ENCODE data around the gene HACE1. TPM values are rescaled to one million over a fixed set of nuclear protein-coding genes. Genes with fewer than 3 reads are reported as not detected.

HACE1 gene
- total and polyA plus RNA-seq, 3 donors from 2014 or later: 33.2 to 44.8 (median 37.4) TPM

DNA sequence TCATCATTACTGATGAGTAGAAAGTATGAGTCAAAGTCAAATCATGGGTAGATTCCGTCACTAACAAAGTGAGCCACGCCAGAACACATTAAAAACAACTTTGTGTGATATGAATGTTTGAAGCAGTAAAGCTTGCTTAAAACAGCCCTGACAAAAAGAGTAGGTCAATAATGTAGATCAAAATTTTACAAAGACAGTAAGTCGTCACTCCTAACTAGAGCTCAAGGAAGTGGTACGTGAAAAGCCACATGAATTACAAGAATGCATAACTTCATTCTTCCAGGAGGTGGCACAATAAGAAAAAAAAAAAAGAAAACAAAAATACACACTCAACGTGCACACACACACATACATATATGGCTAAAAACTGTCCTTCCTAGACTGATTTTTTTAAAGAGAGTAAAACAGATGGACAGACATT is 69.9 kb downstream of the HACE1 start:
- H3K4me3 ChIP-seq: no peak overlapping the region
- H3K27ac ChIP-seq: no peak overlapping the region
- no peaks in the 10 kb centered on the region for H3K4me1 ChIP-seq
- TF ChIP-seq POLR2A (IDR thresholded peaks at IDR 0.05): no peak
- TF ChIP-seq, protein P1, sequence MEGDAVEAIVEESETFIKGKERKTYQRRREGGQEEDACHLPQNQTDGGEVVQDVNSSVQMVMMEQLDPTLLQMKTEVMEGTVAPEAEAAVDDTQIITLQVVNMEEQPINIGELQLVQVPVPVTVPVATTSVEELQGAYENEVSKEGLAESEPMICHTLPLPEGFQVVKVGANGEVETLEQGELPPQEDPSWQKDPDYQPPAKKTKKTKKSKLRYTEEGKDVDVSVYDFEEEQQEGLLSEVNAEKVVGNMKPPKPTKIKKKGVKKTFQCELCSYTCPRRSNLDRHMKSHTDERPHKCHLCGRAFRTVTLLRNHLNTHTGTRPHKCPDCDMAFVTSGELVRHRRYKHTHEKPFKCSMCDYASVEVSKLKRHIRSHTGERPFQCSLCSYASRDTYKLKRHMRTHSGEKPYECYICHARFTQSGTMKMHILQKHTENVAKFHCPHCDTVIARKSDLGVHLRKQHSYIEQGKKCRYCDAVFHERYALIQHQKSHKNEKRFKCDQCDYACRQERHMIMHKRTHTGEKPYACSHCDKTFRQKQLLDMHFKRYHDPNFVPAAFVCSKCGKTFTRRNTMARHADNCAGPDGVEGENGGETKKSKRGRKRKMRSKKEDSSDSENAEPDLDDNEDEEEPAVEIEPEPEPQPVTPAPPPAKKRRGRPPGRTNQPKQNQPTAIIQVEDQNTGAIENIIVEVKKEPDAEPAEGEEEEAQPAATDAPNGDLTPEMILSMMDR (IDR thresholded peaks at IDR 0.05): no peak
- H3K36me3 ChIP-seq (ENCODE audit: low read depth, missing control alignments): no peaks in the 10 kb centered on the region
- WGBS, 2 donors: 62 to 71% methylated on average over 5 of the region's 5 CpGs
- no peaks in the 10 kb centered on the region for H3K9me3 ChIP-seq
- no peaks in the 10 kb centered on the region for H3K27me3 ChIP-seq
- DNase-seq: no peak
- intact Hi-C loops (cut with DNase I; ENCODE audit: low total_unique reads): no loop called here

- 77 to 91% methylated on average over 2 of the region's 2 CpGs for WGBS, 2 donors
- DNase-seq: no peak
- TF ChIP-seq, protein P1 (IDR thresholded peaks at IDR 0.05): no peak
- no peak for TF ChIP-seq POLR2A (IDR thresholded peaks at IDR 0.05)
- no peak overlapping the region for H3K27ac ChIP-seq
- no peaks in the 10 kb centered on the region for H3K36me3 ChIP-seq (ENCODE audit: low read depth, missing control alignments)
- intact Hi-C loops (cut with DNase I; ENCODE audit: low total_unique reads): no loop called here
- H3K27me3 ChIP-seq: no peaks in the 10 kb centered on the region
- no peaks in the 10 kb centered on the region for H3K4me1 ChIP-seq
- H3K4me3 ChIP-seq: no peak overlapping the region
- H3K9me3 ChIP-seq: no peaks in the 10 kb centered on the region
Measured at GRCh38 chr6:104788400-104788799, 71.3 kb downstream of the HACE1 start.

DNA sequence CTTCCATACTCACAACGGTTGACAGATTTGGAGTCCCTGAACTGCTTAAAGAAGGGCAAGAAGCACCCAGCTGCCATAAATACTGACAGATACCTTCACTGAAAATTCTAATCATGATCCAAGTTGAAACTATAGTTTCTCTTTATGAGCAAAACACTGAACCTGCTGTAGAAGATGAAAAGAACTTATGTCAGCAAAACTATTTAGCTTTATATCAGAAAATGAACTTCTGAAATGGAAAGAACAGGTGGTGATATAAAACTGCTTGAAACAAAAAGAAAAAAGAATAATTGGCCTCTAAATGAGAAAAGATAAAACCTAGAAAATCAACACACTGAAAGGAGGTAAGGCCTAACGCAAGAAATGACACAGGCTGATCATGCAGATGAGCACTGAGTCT is 72.4 kb downstream of the HACE1 start:
- no peak for TF ChIP-seq POLR2A (IDR thresholded peaks at IDR 0.05)
- TF ChIP-seq, protein P1 (IDR thresholded peaks at IDR 0.05): no peak
- DNase-seq: no peak
- no peaks in the 10 kb centered on the region for H3K9me3 ChIP-seq
- WGBS, 2 donors: 60 to 82% methylated on average over 2 of the region's 2 CpGs
- intact Hi-C loops (cut with DNase I; ENCODE audit: low total_unique reads): no loop called here
- H3K36me3 ChIP-seq (ENCODE audit: low read depth, missing control alignments): no peaks in the 10 kb centered on the region
- H3K27ac ChIP-seq: no peak overlapping the region
- H3K4me3 ChIP-seq: no peak overlapping the region
- no peaks in the 10 kb centered on the region for H3K4me1 ChIP-seq
- no peaks in the 10 kb centered on the region for H3K27me3 ChIP-seq

DNA sequence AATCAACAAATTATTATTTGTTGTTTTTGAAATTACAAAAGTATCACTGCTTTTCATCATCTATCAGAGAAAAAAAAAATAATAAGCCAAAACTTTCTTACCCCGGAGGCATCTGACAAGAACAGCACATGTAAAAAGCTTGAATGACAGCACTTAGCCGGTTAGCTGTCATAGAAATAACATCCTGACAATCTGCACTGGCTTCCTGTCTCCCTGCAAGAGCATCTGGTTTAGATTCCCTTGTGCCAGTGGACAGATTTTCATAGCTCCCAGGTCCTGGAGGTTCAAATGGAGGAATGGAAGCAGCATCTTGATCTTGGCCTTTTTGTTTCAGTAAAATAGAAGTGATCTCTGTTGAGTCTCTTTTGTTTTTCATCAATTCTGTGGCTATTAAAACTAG is 74.8 kb downstream of the HACE1 start:
- H3K27ac ChIP-seq: no peak overlapping the region
- H3K27me3 ChIP-seq: no peaks in the 10 kb centered on the region
- H3K4me3 ChIP-seq: no peak overlapping the region
- no peaks in the 10 kb centered on the region for H3K4me1 ChIP-seq
- no peak for DNase-seq
- 72 to 78% methylated on average over 2 of the region's 2 CpGs for WGBS, 2 donors
- no peaks in the 10 kb centered on the region for H3K9me3 ChIP-seq
- TF ChIP-seq POLR2A (IDR thresholded peaks at IDR 0.05): no peak
- intact Hi-C loops (cut with DNase I; ENCODE audit: low total_unique reads): no loop called here
- H3K36me3 ChIP-seq (ENCODE audit: low read depth, missing control alignments): no peaks in the 10 kb centered on the region

DNA sequence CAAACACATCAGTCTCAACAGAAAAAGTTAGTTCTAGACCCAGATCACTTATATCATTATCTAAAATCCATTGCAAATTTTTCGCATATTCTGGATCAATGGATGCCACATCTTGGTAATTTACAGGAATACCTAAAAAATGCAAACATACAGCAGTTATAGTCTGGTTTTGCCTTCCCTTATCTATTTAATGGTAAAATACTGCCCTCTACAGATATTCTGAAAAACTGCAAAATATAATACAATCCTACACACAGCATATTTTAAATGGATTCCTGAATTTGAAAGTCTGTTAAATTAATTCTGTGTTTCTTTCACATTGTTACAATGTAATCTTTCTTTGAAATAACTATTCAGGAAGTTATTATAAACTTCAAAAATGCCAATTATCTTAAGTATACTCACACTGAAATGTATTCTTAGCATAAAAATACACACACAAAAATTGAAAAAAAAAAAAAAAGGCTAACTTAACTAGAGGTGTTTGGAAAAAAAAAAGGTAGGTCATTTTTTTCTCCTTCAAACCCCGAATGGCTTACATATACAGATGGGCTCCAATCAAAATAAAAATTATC is 88.4 kb downstream of the HACE1 start:
- TF ChIP-seq, protein P1 (IDR thresholded peaks at IDR 0.05): peak in 2 of 3 experiments; percentile 36 to 53
- no peak for TF ChIP-seq POLR2A (IDR thresholded peaks at IDR 0.05)
- H3K27ac ChIP-seq: no peak overlapping the region
- H3K4me3 ChIP-seq: no peak overlapping the region
- H3K36me3 ChIP-seq (ENCODE audit: low read depth, missing control alignments): no peaks in the 10 kb centered on the region
- WGBS, 2 donors: 63 to 71% methylated on average over 2 of the region's 2 CpGs
- H3K27me3 ChIP-seq: no peaks in the 10 kb centered on the region
- DNase-seq: no peak
- intact Hi-C loops (cut with DNase I; ENCODE audit: low total_unique reads): no loop called here
- no peaks in the 10 kb centered on the region for H3K9me3 ChIP-seq
- H3K4me1 ChIP-seq: no peaks in the 10 kb centered on the region

Data from testis (tissue), 3 donors.